GM19467 (cell line): ENCODE data around the gene LRRFIP2.
"Not testable (repeated sequence)": the region's sequence is repeated elsewhere in the genome, so short reads cannot be mapped to it uniquely, and the experiment has no call there.

Experiments
- ATAC-seq: cut with Tn5 transposase; IDR thresholded peaks from one replicate; pipeline ENCODE4 v1.9.1; 2021; ENCODE audit warnings: mild to moderate bottlenecking, moderate library complexity; ENCODE audit not compliant: unreplicated experiment

The LRRFIP2 gene

GRCh38 chr3:37075955-37076354 lies 98.4 kb downstream of the LRRFIP2 start:
- no peak for ATAC-seq

- no peak for ATAC-seq
Measured at GRCh38 chr3:37074178-37074577, 100.2 kb downstream of the LRRFIP2 start.

- ATAC-seq: no peak
Measured at GRCh38 chr3:37072892-37073291, 101.5 kb downstream of the LRRFIP2 start.

GRCh38 chr3:37071921-37072320 lies 102.5 kb downstream of the LRRFIP2 start:
- no peak for ATAC-seq

DNA sequence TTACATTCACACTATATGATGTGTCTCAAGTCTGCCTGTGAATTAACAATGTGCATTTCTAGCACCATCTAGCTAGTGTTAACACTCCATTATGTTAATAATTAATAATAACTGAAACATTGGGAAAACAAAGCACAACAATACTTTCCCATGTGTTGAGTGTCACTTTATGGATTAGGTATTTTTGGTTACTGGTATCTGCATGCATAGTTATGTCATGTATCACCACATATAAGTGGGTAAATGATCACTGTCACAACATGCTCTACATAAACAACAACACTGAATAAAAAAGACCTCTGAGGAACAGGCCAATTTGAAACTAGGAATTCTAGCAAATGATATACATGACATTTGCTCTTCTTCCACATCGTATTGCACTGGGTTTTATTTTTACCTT lies 106.4 kb downstream of the LRRFIP2 start:
- no peak for ATAC-seq

DNA sequence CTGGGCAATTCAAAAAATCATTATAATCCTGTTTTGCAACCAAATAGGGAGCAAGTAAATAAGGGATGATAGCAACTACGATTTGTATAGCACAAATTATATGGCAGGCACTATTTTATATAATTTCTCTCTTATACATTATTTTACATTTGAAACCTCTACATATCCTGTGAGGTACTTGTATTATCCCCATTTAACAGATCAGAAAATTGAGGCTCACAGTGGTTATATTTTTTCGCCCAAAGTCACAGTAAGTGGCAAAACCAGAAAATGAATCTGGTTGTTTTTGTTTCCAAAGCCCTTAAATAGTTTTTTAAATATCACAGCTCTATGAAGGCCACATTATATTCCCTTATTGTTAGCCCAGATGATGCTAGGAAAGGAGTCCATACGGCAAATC lies 106.8 kb downstream of the LRRFIP2 start:
- no peak for ATAC-seq

GRCh38 chr3:37064747-37065146 lies 109.6 kb downstream of the LRRFIP2 start:
- no peak for ATAC-seq

GRCh38 chr3:37058117-37058516 lies 116.3 kb downstream of the LRRFIP2 start:
- ATAC-seq: no peak

GRCh38 chr3:37056826-37057225 lies 117.6 kb downstream of the LRRFIP2 start:
- no peak for ATAC-seq

DNA sequence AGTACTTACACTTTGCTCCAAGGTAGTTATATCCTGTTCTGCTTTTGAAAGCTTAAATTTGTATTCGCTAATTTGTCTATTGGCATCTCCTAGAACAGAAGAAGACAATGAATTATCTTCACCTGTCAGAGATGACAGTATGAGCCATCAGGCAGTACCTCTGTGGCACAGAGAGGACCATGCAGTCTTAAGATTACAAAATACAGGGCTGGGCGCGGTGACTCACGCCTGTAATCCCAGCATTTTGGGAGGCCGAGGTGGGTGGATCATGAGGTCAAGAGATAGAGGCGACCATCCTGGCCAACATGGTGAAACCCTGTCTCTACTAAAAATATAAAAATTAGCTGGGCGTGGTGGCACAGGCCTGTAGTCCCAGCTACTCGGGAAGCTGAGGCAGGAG lies 119.3 kb downstream of the LRRFIP2 start:
- not testable (repeated sequence) for ATAC-seq

- peak; percentile 48 for ATAC-seq
Measured at GRCh38 chr3:37054370-37054769, 120.0 kb downstream of the LRRFIP2 start.

- no peak for ATAC-seq
Measured at GRCh38 chr3:37053753-37054152, 120.6 kb downstream of the LRRFIP2 start.

DNA sequence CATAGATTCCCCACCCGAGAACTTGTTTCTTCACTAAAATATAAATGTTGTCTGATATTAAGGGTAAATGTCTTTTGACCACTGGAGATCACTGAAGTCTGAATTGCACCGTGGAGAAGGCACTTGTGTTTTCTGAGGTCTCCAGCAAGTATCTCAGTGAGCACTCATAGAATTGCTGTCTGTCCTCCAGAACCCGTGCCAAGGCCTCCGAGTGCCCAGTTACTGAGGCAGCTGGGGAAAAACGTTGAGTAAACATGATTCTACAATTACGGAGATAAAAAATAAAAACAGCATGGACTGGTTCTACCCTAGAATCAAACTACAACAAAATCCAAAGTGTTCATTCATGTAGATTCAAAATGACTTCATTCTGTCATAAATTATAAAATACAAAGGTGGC lies 121.0 kb downstream of the LRRFIP2 start:
- ATAC-seq: no peak

GRCh38 chr3:37052860-37053259 lies 121.5 kb downstream of the LRRFIP2 start:
- no peak for ATAC-seq

- ATAC-seq: no peak
Measured at GRCh38 chr3:37050282-37050681, 124.1 kb downstream of the LRRFIP2 start.

- ATAC-seq: not testable (repeated sequence)
Measured at GRCh38 chr3:37042712-37043111, 131.7 kb downstream of the LRRFIP2 start.

DNA sequence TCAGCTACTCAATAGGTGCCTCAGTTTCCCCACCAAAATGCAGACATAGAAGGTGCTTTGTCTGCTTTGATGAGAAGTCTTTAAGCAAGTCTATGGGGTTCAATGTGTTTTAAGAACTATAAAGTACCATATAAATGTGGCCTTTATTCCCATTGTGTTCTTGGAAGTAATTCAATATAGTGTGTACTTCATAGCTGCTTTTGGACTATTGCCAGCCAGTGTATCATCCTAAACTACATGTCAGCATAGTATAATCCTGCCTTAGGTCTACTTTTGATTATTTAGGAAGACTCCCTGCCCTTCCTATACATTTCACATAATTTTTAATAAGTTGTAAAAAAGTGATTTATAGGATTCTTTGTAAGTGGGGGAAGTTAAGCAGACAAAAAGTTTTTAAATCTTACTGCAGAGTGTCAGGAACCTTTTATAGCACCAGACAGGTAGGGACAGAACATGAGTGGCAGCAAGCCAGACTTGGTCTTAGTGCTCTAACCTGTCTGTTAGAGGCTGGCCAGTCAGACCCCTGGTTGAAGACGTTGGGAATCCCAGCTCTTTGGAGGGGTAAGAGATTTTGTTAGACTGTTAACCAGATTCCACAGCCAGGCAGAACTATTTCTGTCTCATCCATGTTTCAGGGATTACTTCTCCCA lies 132.7 kb downstream of the LRRFIP2 start:
- no peak for ATAC-seq

DNA sequence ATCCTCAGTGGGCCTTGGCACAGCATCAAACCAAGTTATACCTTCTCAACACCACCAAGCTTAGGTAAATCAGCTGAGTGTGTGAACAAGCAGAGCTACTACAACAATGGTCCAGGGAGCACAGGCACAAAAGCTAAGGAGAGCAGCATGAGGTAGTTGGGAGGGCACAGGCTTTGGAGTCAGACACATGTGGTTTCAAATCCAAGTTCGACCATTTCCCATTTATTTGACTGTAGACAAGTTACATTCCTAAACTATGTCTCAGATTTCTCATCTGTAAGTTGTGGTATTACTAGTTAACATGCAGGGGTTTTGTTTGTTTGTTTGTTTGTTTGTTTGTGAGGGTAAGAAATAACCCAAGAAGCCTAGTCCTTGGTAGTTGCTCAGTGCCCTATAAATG lies 134.2 kb downstream of the LRRFIP2 start:
- ATAC-seq: no peak

DNA sequence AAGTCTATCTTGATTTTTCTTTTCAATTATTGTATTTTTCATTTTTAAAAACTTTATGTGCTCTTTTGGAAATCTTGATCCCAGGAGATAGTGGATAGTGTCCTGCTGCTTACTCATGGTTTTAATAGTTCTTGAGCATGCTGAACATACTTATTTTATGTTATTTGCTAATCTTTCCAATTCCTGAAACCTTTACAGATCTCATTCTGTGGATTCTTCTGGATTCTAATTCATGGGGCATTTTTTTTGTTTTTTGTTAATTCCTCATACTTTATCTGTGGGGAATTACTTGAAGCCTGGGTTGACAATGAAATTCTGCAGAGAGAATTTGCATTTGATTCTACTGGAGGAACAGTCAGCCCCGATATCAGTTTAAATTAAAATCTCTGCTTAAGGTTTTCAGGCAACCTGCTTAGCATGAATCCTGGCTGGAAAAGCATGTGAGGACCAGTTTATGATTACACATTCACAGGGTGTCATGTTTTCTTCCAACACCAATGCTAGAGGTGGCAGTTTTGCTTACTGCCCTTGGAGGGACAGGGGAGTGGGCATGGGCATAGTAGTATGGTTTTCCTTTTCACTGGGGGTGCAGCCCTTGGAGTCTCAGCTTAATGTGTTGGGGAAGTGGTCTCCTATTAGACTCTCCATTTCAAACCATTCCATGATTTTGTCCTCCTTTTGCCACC lies 135.1 kb downstream of the LRRFIP2 start:
- ATAC-seq: no peak

GRCh38 chr3:37037352-37037751 lies 137.0 kb downstream of the LRRFIP2 start:
- no peak for ATAC-seq

GRCh38 chr3:37032961-37033360 lies 141.4 kb downstream of the LRRFIP2 start:
- ATAC-seq: no peak

DNA sequence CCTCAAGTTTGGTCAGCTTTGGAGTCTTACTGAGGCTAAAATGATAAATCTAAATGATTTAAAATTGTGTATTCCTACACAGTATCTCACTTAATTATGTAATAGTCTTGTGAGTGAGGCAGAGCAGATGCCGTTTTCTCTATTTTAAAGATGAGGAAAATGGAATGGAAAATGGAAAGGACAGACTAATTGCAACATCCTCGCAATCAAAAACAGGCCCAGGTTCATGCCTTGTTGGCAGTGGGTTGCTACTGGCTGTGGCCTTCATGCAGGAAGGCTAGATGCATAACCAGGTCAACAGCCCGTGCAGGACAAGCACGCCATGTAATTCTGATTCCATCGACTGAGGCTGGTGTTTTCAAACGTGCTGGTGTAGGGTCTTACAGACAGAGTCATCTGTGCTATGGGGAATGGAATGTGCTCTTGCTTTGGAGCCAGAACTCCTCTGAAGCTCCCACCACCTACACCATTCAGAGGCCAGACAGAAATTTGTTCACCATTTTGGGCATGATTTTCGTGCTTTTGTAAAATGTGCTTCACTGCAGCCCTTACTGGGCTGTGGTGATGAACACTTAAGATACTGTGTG lies 143.2 kb downstream of the LRRFIP2 start:
- no peak for ATAC-seq
